GM23338 (cell line): ENCODE results near the gene DCN. TPM values are rescaled to one million over a fixed set of nuclear protein-coding genes. Genes with fewer than 3 reads are reported as not detected.

ENCODE experiments used
- ATAC-seq: fragments of 200-7000 bp; cut with Tn5 transposase; 3 replicates; pipeline ENCODE4 v1.9.1; 2020
- DNase-seq: peaks from one replicate; pipeline ENCODE4 v3.0.0-alpha.2; 2015; ENCODE audit warnings: low spot score
- H2AFZ ChIP-seq: fragments of 200-600 bp; sonication (generic); 2 replicates; pipeline ENCODE4 v1.8.0; 2016; ENCODE audit warnings: antibody characterized with exemption, mild to moderate bottlenecking, moderate library complexity
- H3F3A ChIP-seq: fragments of 200-600 bp; sonication (generic); replicated peaks from 2 replicates; pipeline ENCODE4 v1.8.0; 2017; ENCODE audit warnings: antibody characterized with exemption, mixed run types, low read depth
- H3K27ac ChIP-seq: fragments of 200-600 bp; sonication (generic); 2 replicates; pipeline ENCODE4 v1.6.1; 2016; ENCODE audit warnings: low read depth
- H3K27me3 ChIP-seq: fragments of 200-600 bp; sonication (generic); 2 replicates; pipeline ENCODE4 v1.8.0; 2016; ENCODE audit warnings: mild to moderate bottlenecking, mixed run types, moderate library complexity; ENCODE audit not compliant: insufficient read depth
- H3K36me3 ChIP-seq: fragments of 200-600 bp; sonication (generic); 2 replicates; pipeline ENCODE4 v1.8.0; 2016; ENCODE audit warnings: mild to moderate bottlenecking; ENCODE audit not compliant: insufficient read depth
- H3K4me1 ChIP-seq: fragments of 200-600 bp; sonication (generic); 2 replicates; pipeline ENCODE4 v1.8.0; 2016; ENCODE audit warnings: mild to moderate bottlenecking, moderate library complexity; ENCODE audit not compliant: insufficient read depth
- H3K4me2 ChIP-seq: fragments of 200-600 bp; sonication (generic); 2 replicates; pipeline ENCODE4 v1.7.1; 2017; ENCODE audit warnings: mixed run types
- H3K4me3 ChIP-seq: fragments of 200-600 bp; sonication (generic); 2 replicates; pipeline ENCODE4 v1.6.1; 2016; ENCODE audit warnings: mixed run types
- H3K79me2 ChIP-seq: fragments of 200-600 bp; sonication (generic); replicated peaks from 2 replicates; pipeline ENCODE4 v1.8.0; 2017; ENCODE audit warnings: mild to moderate bottlenecking; ENCODE audit not compliant: insufficient read depth
- H3K9me2 ChIP-seq: fragments of 200-600 bp; sonication (generic); 2 replicates; pipeline ENCODE4 v1.8.0; 2017; ENCODE audit not compliant: insufficient read depth
- H4K20me1 ChIP-seq: fragments of 200-600 bp; sonication (generic); replicated peaks from 2 replicates; pipeline ENCODE4 v1.8.0; 2017; ENCODE audit warnings: mild to moderate bottlenecking; ENCODE audit not compliant: insufficient read depth
- H3K27ac Mint-ChIP-seq: 2 replicates; pipeline ENCODE4 v1.8.0; 2020; ENCODE audit warnings: inconsistent platforms, mild to moderate bottlenecking, moderate library complexity, mixed read lengths
- H3K27me3 Mint-ChIP-seq: 3 replicates; pipeline ENCODE4 v1.8.0; 2022; ENCODE audit warnings: low read depth, mild to moderate bottlenecking, moderate library complexity, mixed read lengths, inconsistent platforms; ENCODE audit not compliant: insufficient read depth, poor library complexity
- H3K36me3 Mint-ChIP-seq: 3 replicates; pipeline ENCODE4 v1.8.0; 2021; ENCODE audit warnings: low read depth, mild to moderate bottlenecking, inconsistent platforms, moderate library complexity, mixed read lengths
- H3K4me1 Mint-ChIP-seq: 3 replicates; pipeline ENCODE4 v1.8.0; 2020; ENCODE audit warnings: mild to moderate bottlenecking, inconsistent platforms, mixed read lengths
- H3K4me3 Mint-ChIP-seq: 3 replicates; pipeline ENCODE4 v1.8.0; 2021; ENCODE audit warnings: moderate library complexity, mild to moderate bottlenecking, inconsistent platforms, mixed read lengths
- H3K9me3 Mint-ChIP-seq: 3 replicates; pipeline ENCODE4 v1.8.0; 2020; ENCODE audit warnings: moderate library complexity, mild to moderate bottlenecking, inconsistent platforms, mixed read lengths
- EZH2phosphoT487 ChIP-seq: fragments of 200-600 bp; sonication (generic); IDR thresholded peaks from one replicate; pipeline ENCODE4 v1.8.1; 2018; ENCODE audit warnings: antibody characterized with exemption; ENCODE audit not compliant: unreplicated experiment
- NANOG ChIP-seq: IDR thresholded peaks from 2 replicates; pipeline ENCODE4 v1.6.1; 2016; ENCODE audit warnings: antibody characterized with exemption, borderline replicate concordance
- polyA plus RNA-seq: library from polyadenylated mRNA; unstranded; fragments of >200 nt; fragmentation: Nextera tagmentation; extraction: Ambion mirVana; gene quantifications from 2 replicates; pipeline ENCODE4 v1.2.1, GENCODE V29; 2016
- total RNA-seq: library from RNA; depleted of rRNA; stranded (reverse); fragments of >200 nt; shearing (Covaris generic); gene quantifications from 2 replicates; pipeline ENCODE4 v1.2.3, GENCODE V29; 2014
- TF ChIP-seq, protein P1 (sequence below): IDR thresholded peaks from 2 replicates; pipeline ENCODE4 v1.6.1; 2016; ENCODE audit warnings: antibody characterized with exemption
- TF ChIP-seq, protein P2 (sequence below): fragments of 250-450 bp; sonication (Bioruptor Pico); IDR thresholded peaks from 2 replicates; pipeline ENCODE4 v1.5.0; 2020; ENCODE audit warnings: mild to moderate bottlenecking, moderate library complexity

Gene DCN
- total and polyA plus RNA-seq, 2 experiments from 2014 or later, result not detected

GRCh38 chr12:91188778-91189177 lies 6.2 kb upstream of the DCN start (continued):
- no peak for TF ChIP-seq EZH2phosphoT487

DNA sequence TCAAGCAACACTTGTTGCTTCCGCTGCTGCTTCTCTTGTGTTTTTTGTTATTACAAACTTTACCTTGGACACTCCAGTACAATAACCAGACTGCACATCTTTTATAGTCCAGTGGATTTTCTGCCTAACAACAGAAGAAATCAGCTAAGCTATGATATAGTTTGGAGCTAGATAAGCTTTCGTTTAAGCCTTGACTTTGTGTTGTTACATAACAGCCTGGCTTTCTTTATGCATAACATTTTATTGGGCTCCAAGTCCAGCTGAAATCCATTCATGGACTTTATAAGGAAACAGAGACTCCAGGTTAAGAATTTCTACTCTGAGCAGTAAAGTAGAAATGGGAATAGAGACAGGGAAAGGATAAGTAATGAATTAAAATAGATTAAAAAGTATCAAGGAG lies 3.5 kb upstream of the DCN start:
- no peaks in the 10 kb centered on the region for H3K36me3 ChIP-seq
- Mint-ChIP-seq H3K4me3 (no peak overlapping the region), H3K27me3 (no peaks in the 10 kb centered on the region), H3K4me1 (peaks cover 16% of the 10 kb centered on the region; the same call in 2 of the 3 replicates), H3K27ac (no peak overlapping the region), H3K9me3 (no peaks in the 10 kb centered on the region), H3K36me3 (no peaks in the 10 kb centered on the region)
- 0 out of 2 replicates have a peak, but pooled peaks cover 2% of the 10 kb centered on the region for H3K4me1 ChIP-seq
- H4K20me1 ChIP-seq, result no peaks in the 10 kb centered on the region
- H3K79me2 ChIP-seq, result no peaks in the 10 kb centered on the region
- H3F3A ChIP-seq, result no peaks in the 10 kb centered on the region
- H3K9me2 ChIP-seq, result no peaks in the 10 kb centered on the region
- H3K4me3 ChIP-seq, result no peak overlapping the region
- TF ChIP-seq, protein P1, sequence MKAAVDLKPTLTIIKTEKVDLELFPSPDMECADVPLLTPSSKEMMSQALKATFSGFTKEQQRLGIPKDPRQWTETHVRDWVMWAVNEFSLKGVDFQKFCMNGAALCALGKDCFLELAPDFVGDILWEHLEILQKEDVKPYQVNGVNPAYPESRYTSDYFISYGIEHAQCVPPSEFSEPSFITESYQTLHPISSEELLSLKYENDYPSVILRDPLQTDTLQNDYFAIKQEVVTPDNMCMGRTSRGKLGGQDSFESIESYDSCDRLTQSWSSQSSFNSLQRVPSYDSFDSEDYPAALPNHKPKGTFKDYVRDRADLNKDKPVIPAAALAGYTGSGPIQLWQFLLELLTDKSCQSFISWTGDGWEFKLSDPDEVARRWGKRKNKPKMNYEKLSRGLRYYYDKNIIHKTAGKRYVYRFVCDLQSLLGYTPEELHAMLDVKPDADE, result no peak
- no peak for TF ChIP-seq NANOG
- TF ChIP-seq, protein P2, sequence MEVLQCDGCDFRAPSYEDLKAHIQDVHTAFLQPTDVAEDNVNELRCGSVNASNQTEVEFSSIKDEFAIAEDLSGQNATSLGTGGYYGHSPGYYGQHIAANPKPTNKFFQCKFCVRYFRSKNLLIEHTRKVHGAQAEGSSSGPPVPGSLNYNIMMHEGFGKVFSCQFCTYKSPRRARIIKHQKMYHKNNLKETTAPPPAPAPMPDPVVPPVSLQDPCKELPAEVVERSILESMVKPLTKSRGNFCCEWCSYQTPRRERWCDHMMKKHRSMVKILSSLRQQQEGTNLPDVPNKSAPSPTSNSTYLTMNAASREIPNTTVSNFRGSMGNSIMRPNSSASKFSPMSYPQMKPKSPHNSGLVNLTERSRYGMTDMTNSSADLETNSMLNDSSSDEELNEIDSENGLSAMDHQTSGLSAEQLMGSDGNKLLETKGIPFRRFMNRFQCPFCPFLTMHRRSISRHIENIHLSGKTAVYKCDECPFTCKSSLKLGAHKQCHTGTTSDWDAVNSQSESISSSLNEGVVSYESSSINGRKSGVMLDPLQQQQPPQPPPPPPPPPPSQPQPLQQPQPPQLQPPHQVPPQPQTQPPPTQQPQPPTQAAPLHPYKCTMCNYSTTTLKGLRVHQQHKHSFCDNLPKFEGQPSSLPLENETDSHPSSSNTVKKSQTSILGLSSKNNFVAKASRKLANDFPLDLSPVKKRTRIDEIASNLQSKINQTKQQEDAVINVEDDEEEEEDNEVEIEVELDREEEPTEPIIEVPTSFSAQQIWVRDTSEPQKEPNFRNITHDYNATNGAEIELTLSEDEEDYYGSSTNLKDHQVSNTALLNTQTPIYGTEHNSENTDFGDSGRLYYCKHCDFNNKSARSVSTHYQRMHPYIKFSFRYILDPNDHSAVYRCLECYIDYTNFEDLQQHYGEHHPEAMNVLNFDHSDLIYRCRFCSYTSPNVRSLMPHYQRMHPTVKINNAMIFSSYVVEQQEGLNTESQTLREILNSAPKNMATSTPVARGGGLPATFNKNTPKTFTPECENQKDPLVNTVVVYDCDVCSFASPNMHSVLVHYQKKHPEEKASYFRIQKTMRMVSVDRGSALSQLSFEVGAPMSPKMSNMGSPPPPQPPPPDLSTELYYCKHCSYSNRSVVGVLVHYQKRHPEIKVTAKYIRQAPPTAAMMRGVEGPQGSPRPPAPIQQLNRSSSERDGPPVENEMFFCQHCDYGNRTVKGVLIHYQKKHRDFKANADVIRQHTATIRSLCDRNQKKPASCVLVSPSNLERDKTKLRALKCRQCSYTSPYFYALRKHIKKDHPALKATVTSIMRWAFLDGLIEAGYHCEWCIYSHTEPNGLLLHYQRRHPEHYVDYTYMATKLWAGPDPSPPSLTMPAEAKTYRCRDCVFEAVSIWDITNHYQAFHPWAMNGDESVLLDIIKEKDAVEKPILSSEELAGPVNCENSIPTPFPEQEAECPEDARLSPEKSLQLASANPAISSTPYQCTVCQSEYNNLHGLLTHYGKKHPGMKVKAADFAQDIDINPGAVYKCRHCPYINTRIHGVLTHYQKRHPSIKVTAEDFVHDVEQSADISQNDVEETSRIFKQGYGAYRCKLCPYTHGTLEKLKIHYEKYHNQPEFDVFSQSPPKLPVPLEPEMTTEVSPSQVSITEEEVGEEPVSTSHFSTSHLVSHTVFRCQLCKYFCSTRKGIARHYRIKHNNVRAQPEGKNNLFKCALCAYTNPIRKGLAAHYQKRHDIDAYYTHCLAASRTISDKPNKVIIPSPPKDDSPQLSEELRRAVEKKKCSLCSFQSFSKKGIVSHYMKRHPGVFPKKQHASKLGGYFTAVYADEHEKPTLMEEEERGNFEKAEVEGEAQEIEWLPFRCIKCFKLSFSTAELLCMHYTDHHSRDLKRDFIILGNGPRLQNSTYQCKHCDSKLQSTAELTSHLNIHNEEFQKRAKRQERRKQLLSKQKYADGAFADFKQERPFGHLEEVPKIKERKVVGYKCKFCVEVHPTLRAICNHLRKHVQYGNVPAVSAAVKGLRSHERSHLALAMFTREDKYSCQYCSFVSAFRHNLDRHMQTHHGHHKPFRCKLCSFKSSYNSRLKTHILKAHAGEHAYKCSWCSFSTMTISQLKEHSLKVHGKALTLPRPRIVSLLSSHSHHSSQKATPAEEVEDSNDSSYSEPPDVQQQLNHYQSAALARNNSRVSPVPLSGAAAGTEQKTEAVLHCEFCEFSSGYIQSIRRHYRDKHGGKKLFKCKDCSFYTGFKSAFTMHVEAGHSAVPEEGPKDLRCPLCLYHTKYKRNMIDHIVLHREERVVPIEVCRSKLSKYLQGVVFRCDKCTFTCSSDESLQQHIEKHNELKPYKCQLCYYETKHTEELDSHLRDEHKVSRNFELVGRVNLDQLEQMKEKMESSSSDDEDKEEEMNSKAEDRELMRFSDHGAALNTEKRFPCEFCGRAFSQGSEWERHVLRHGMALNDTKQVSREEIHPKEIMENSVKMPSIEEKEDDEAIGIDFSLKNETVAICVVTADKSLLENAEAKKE (CRISPR knock-in tag), result no peak
- DNase-seq (no peak), ATAC-seq (no peak)
- H2AFZ ChIP-seq, result no peak overlapping the region
- H3K27me3 ChIP-seq, result no peaks in the 10 kb centered on the region
- H3K4me2 ChIP-seq, result no peak overlapping the region
- H3K27ac ChIP-seq, result no peak overlapping the region
